Ovary (tissue), 9 donors: ENCODE results near the gene MYO3B. TPM values are rescaled to one million over a fixed set of nuclear protein-coding genes. Genes with fewer than 3 reads are reported as not detected.
"Not testable (repeated sequence)": the region's sequence is repeated elsewhere in the genome, so short reads cannot be mapped to it uniquely, and the experiment has no call there.

ENCODE experiments used
- DNase-seq, 5 donors: peaks; one replicate each; pipeline ENCODE4 v3.0.0-alpha.2; 2019 to 2020
- H3K27ac ChIP-seq, 2 donors: fragments of 200-600 bp; one replicate each; pipeline versions ENCODE4 v1.5.1 to v1.8.0; 2019 to 2022
- H3K27me3 ChIP-seq: fragments of 200-600 bp; one replicate; pipeline ENCODE4 v1.8.0; 2022
- H3K36me3 ChIP-seq: fragments of 200-600 bp; sonication (generic); one replicate; pipeline ENCODE4 v1.5.1; 2019
- H3K4me1 ChIP-seq: one replicate; pipeline ENCODE4 v1.8.1; 2013; ENCODE audit warnings: mild to moderate bottlenecking, moderate library complexity; ENCODE audit not compliant: insufficient read depth
- H3K4me3 ChIP-seq: fragments of 200-600 bp; sonication (generic); one replicate; pipeline ENCODE4 v1.5.1; 2017
- H3K9me3 ChIP-seq, 2 donors: fragments of 200-600 bp in 1 of 2; sonication (generic) in 1 of 2; one replicate each; pipeline versions ENCODE4 v1.5.1 to v1.8.1; 2013 to 2019; ENCODE audit warnings: mild to moderate bottlenecking in 1 of 2, moderate library complexity in 1 of 2
- CTCF ChIP-seq, 3 donors: fragments of 450-650 bp in 2 of 3; fragments of 200-600 bp in 1 of 3; IDR thresholded peaks; one replicate each; pipeline versions ENCODE4 v1.5.1 to v1.8.0; 2016 to 2022; ENCODE audit warnings: antibody characterized with exemption in 3 of 3, mild to moderate bottlenecking in 1 of 3
- EP300 ChIP-seq: sonication (generic); formaldehyde crosslinking; IDR thresholded peaks from one replicate; pipeline ENCODE4 v1.6.1; 2017; ENCODE audit warnings: antibody characterized with exemption
- POLR2A ChIP-seq: fragments of 450-650 bp; IDR thresholded peaks from one replicate; pipeline ENCODE4 v1.6.1; 2017; ENCODE audit warnings: antibody characterized with exemption, mild to moderate bottlenecking, moderate library complexity
- WGBS, 3 donors: extraction: QIAGEN DNeasy Blood & Tissue Kit in 1 of 3; methylation state at CpG; one replicate each; pipeline versions ENCODE4 v1.1.5 to v1.1.7; 2013 to 2017; 5-methylcytosine and 5-hydroxymethylcytosine counted together
- intact Hi-C, 4 donors: fragments of 100-400 bp; cut with DNase I; formaldehyde crosslinking; loops; one replicate each; pipeline versions ENCODE4 v1.11.0 to v1.15.1; 2022 to 2023
- polyA plus RNA-seq, 2 donors: library from polyadenylated mRNA; stranded (reverse); fragments of 200-250 nt in 1 of 2; fragments of 350-450 nt in 1 of 2; fragmentation: Illumina TruSeq in 1 of 2; extraction: RNeasy Lipid Tissue Mini Kit (QIAGEN cat#74804) in 1 of 2; gene quantifications; one replicate each; pipeline ENCODE4 v1.2.3, GENCODE V29; 2013 to 2014
- total RNA-seq, 7 donors: library from RNA; depleted of rRNA in 2 of 7; stranded (reverse); fragments of >200 nt in 2 of 7; fragmentation: NEBNext Ultra II Directional in 3 of 7; extraction: Animal tissue kit (Norgen Biotek cat#: 25700) in 3 of 7; gene quantifications; one replicate each; pipeline versions ENCODE4 v1.1.0 to v1.2.4, GENCODE V29; 2016 to 2023
- donor health status: DM: no; HTN: no; CAD: no; lungs with moderate emphysema.
- donor health status: DM: no; HTN: no; CAD: no.
- donor health status: Bipolar disorder and iron deficiency.
- donor health status: DM: yes; HTN: yes; CAD: no.
- donor health status: DM: no; HTN: no; CAD: no.
- donor health status: DM: yes; HTN: yes; CAD: no.

MYO3B gene
- total and polyA plus RNA-seq, 9 donors, result 0.04 to 1.3 (median 0.12) TPM; not detected in 2

- 18 to 23% (median 21%) methylated on average over 1 of the region's 1 CpG for WGBS, 3 donors
- H3K36me3 ChIP-seq, result no peaks in the 10 kb centered on the region
- no peak for DNase-seq
- H3K9me3 ChIP-seq, result no peaks in the 10 kb centered on the region
- no peaks in the 10 kb centered on the region for H3K27me3 ChIP-seq
- TF ChIP-seq POLR2A (no peak), EP300 (no peak), CTCF (IDR thresholded peaks at IDR 0.05) (no peak)
- H3K27ac ChIP-seq, result no peak overlapping the region
- H3K4me1 ChIP-seq, result no peaks in the 10 kb centered on the region
- intact Hi-C loops, result no loop called here
- H3K4me3 ChIP-seq, result no peak overlapping the region
Measured at GRCh38 chr2:170271340-170271739, 93.4 kb downstream of the MYO3B start.

- intact Hi-C loops, result no loop called here
- no peaks in the 10 kb centered on the region for H3K4me1 ChIP-seq
- H3K27ac ChIP-seq, result no peak overlapping the region
- H3K9me3 ChIP-seq, result no peaks in the 10 kb centered on the region
- no peaks in the 10 kb centered on the region for H3K36me3 ChIP-seq
- DNase-seq, result no peak
- H3K4me3 ChIP-seq, result no peak overlapping the region
- 69 to 78% (median 74%) methylated on average over 3 of the region's 3 CpGs for WGBS, 3 donors
- TF ChIP-seq CTCF (IDR thresholded peaks at IDR 0.05), result no peak
- no peak for TF ChIP-seq EP300
- TF ChIP-seq POLR2A, result no peak
- no peaks in the 10 kb centered on the region for H3K27me3 ChIP-seq
Measured at GRCh38 chr2:170276056-170276455, 98.1 kb downstream of the MYO3B start.

GRCh38 chr2:170276925-170277629 is 99.1 kb downstream of the MYO3B start:
- intact Hi-C loops, result no loop called here
- DNase-seq, result no peak
- TF ChIP-seq CTCF (IDR thresholded peaks at IDR 0.05) (no peak), EP300 (no peak), POLR2A (no peak)
- Histone ChIP-seq H3K4me3 (no peak overlapping the region), H3K27me3 (no peaks in the 10 kb centered on the region), H3K9me3 (no peaks in the 10 kb centered on the region), H3K4me1 (no peaks in the 10 kb centered on the region), H3K36me3 (no peaks in the 10 kb centered on the region), H3K27ac (no peak overlapping the region)
- WGBS, 3 donors, result 43 to 59% (median 50%) methylated on average over 2 of the region's 2 CpGs

GRCh38 chr2:170277951-170278350 is 100.0 kb downstream of the MYO3B start:
- H3K27me3 ChIP-seq, result no peaks in the 10 kb centered on the region
- H3K27ac ChIP-seq, result no peak overlapping the region
- H3K4me1 ChIP-seq, result no peaks in the 10 kb centered on the region
- TF ChIP-seq CTCF (IDR thresholded peaks at IDR 0.05), result no peak
- TF ChIP-seq EP300, result no peak
- TF ChIP-seq POLR2A, result no peak
- 80 to 89% (median 85%) methylated on average over 2 of the region's 2 CpGs for WGBS, 3 donors
- H3K4me3 ChIP-seq, result no peak overlapping the region
- no peaks in the 10 kb centered on the region for H3K36me3 ChIP-seq
- H3K9me3 ChIP-seq, result no peaks in the 10 kb centered on the region
- intact Hi-C loops, result no loop called here
- DNase-seq, result no peak

GRCh38 chr2:170279615-170280014 is 101.7 kb downstream of the MYO3B start:
- DNase-seq, H3K4me1 ChIP-seq, H3K36me3 ChIP-seq, H3K4me3 ChIP-seq, H3K9me3 ChIP-seq, H3K27me3 ChIP-seq, H3K27ac ChIP-seq, intact Hi-C loops: not testable (repeated sequence)
- 37 to 85% (median 67%) methylated on average over 2 of the region's 2 CpGs for WGBS, 3 donors
